HG03064 (cell line): ENCODE data around the gene MND1.
A peak's percentile ranks its signal among the peaks of the same experiment; 100 is the strongest.
"Not testable (repeated sequence)": the region's sequence is repeated elsewhere in the genome, so short reads cannot be mapped to it uniquely, and the experiment has no call there.

Experiments used
- ATAC-seq: cut with Tn5 transposase; IDR thresholded peaks from one replicate; pipeline ENCODE4 v1.9.1; 2021; ENCODE audit warnings: low read depth; ENCODE audit not compliant: unreplicated experiment

MND1 gene

GRCh38 chr4:153394945-153395344 lies 50.5 kb downstream of the MND1 start:
- no peak for ATAC-seq

GRCh38 chr4:153398713-153399112 lies 54.2 kb downstream of the MND1 start:
- no peak for ATAC-seq

- ATAC-seq = no peak
These were observed 54.9 kb downstream of the MND1 start for GRCh38 chr4:153399358-153399757.

- no peak for ATAC-seq
These were observed 57.0 kb downstream of the MND1 start for GRCh38 chr4:153401501-153401900.

GRCh38 chr4:153402366-153402765 lies 57.9 kb downstream of the MND1 start:
- ATAC-seq = no peak

GRCh38 chr4:153403726-153404125 lies 59.2 kb downstream of the MND1 start:
- no peak for ATAC-seq

GRCh38 chr4:153407906-153408305 lies 63.4 kb downstream of the MND1 start:
- ATAC-seq = no peak

- ATAC-seq = no peak
These were observed 64.4 kb downstream of the MND1 start for GRCh38 chr4:153408932-153409331.

- ATAC-seq = no peak
These were observed 64.9 kb downstream of the MND1 start for GRCh38 chr4:153409412-153409811.

- no peak for ATAC-seq
These were observed 65.5 kb downstream of the MND1 start for GRCh38 chr4:153409924-153410501.

GRCh38 chr4:153413842-153414241 lies 69.4 kb downstream of the MND1 start:
- ATAC-seq = no peak

- ATAC-seq = not testable (repeated sequence)
These were observed 72.0 kb downstream of the MND1 start for GRCh38 chr4:153416456-153416855.

- ATAC-seq = no peak
These were observed 73.6 kb downstream of the MND1 start for GRCh38 chr4:153418121-153418520.

- ATAC-seq = no peak
These were observed 74.1 kb downstream of the MND1 start for GRCh38 chr4:153418558-153418957.

GRCh38 chr4:153419029-153419428 lies 74.5 kb downstream of the MND1 start:
- no peak for ATAC-seq

GRCh38 chr4:153419673-153420278 lies 75.3 kb downstream of the MND1 start:
- no peak for ATAC-seq

- ATAC-seq = no peak
These were observed 75.9 kb downstream of the MND1 start for GRCh38 chr4:153420361-153420760.

- no peak for ATAC-seq
These were observed 77.5 kb downstream of the MND1 start for GRCh38 chr4:153421941-153422340.

GRCh38 chr4:153426207-153426885 lies 81.9 kb downstream of the MND1 start:
- peak; percentile 62 for ATAC-seq

GRCh38 chr4:153427363-153428071 lies 83.0 kb downstream of the MND1 start:
- no peak for ATAC-seq

- ATAC-seq = no peak
These were observed 84.5 kb downstream of the MND1 start for GRCh38 chr4:153428941-153429475.
